HepG2 (cell line): ENCODE data around the gene GPD1. TPM values are rescaled to one million over a fixed set of nuclear protein-coding genes. Genes with fewer than 3 reads are reported as not detected.

ENCODE experiments used
- ELF3 ChIP-seq: IDR thresholded peaks from 2 replicates; pipeline ENCODE4 v1.6.1; 2016; ENCODE audit warnings: missing genetic modification reagents, missing compliant biosample characterization
- FOXP1 ChIP-seq, 2 experiments: fragments of 450-650 bp in 1 of 2; IDR thresholded peaks; 2 replicates each; pipeline ENCODE4 v1.6.1; 2017 to 2018; ENCODE audit warnings: antibody characterized with exemption in 1 of 2
- GATA4 ChIP-seq: sonication (generic); IDR thresholded peaks from 2 replicates; pipeline ENCODE4 v1.6.1; 2016; ENCODE audit warnings: antibody characterized with exemption, low read depth, borderline replicate concordance
- MIER2 ChIP-seq: IDR thresholded peaks from 2 replicates; pipeline ENCODE4 v1.6.1; 2016; ENCODE audit warnings: missing biosample characterization, missing genetic modification reagents
- SPEN ChIP-seq: sonication (generic); formaldehyde crosslinking; IDR thresholded peaks from 2 replicates; pipeline ENCODE4 v1.5.1; 2020; ENCODE audit warnings: low read depth, mild to moderate bottlenecking, missing genetic modification reagents
- SYNCRIP ChIP-seq: fragments of 200-400 bp; formaldehyde crosslinking; IDR thresholded peaks from 2 replicates; pipeline ENCODE4 v1.6.1; 2018; ENCODE audit warnings: mild to moderate bottlenecking, low read depth, low read length; ENCODE audit not compliant: insufficient read depth
- ZFYVE20 ChIP-seq: sonication (generic); formaldehyde crosslinking; IDR thresholded peaks from 2 replicates; pipeline ENCODE4 v1.8.0; 2023; ENCODE audit warnings: low read depth, mild to moderate bottlenecking, moderate library complexity, missing genetic modification reagents, borderline replicate concordance
- ZNF234 ChIP-seq: sonication (generic); formaldehyde crosslinking; conservative IDR thresholded peaks from 2 replicates; pipeline ENCODE4 v1.5.1; 2020; ENCODE audit warnings: mild to moderate bottlenecking, missing genetic modification reagents
- ZNF3 ChIP-seq: IDR thresholded peaks from 2 replicates; pipeline ENCODE4 v1.7.0; 2017; ENCODE audit warnings: inconsistent platforms
- ZNF367 ChIP-seq: sonication (generic); formaldehyde crosslinking; IDR thresholded peaks from 2 replicates; pipeline ENCODE4 v1.4.0; 2020; ENCODE audit warnings: missing genetic modification reagents, borderline replicate concordance
- ZNF567 ChIP-seq: sonication (generic); formaldehyde crosslinking; IDR thresholded peaks from 2 replicates; pipeline ENCODE4 v1.8.1; 2023; ENCODE audit warnings: mild to moderate bottlenecking, missing genetic modification reagents, borderline replicate concordance
- ZNF780A ChIP-seq: sonication (generic); formaldehyde crosslinking; IDR thresholded peaks from 2 replicates; pipeline ENCODE4 v1.8.0; 2022; ENCODE audit warnings: mild to moderate bottlenecking, missing genetic modification reagents, moderate library complexity
- ZNF850 ChIP-seq: sonication (generic); formaldehyde crosslinking; conservative IDR thresholded peaks from 2 replicates; pipeline ENCODE4 v1.9.0; 2021; ENCODE audit warnings: mild to moderate bottlenecking, missing genetic modification reagents
- polyA plus RNA-seq, 8 experiments: library from polyadenylated mRNA; depleted of rRNA in 3 of 8; stranded (reverse) in 7 of 8; unstranded in 1 of 8; fragments of >200 nt; fragmentation: Illumina TruSeq in 4 of 8; extraction: Trizol in 4 of 8; gene quantifications; 2 replicates each; pipeline versions ENCODE4 v1.2.1 to v1.2.3, GENCODE V29; 2011 to 2016; ENCODE audit warnings: low read depth in 4 of 8, missing spikeins in 1 of 8, mixed read lengths in 1 of 8; ENCODE audit not compliant: insufficient read depth in 1 of 8
- total RNA-seq, 5 experiments: library from RNA; depleted of rRNA; stranded (reverse); fragments of >200 nt; fragmentation: Illumina TruSeq; extraction: Trizol; gene quantifications; 2 replicates each; pipeline ENCODE4 v1.2.3, GENCODE V29; 2016; ENCODE audit warnings: low read depth in 1 of 5
- TF ChIP-seq, protein P1 (sequence below), 2 experiments: sonication (generic) in 1 of 2; formaldehyde crosslinking in 1 of 2; IDR thresholded peaks; 2 replicates each; pipeline versions ENCODE4 v1.4.0 to v1.6.1; 2018 to 2020; ENCODE audit warnings: missing genetic modification reagents in 2 of 2, borderline replicate concordance in 1 of 2, low read depth in 1 of 2, mild to moderate bottlenecking in 1 of 2, missing biosample characterization in 1 of 2

The GPD1 gene
- total and polyA plus RNA-seq, 2 of the 13 experiments (the other 11 are each of a cell fraction or from before 2014, with no cell fraction given): 3.7 to 30.6 TPM

DNA sequence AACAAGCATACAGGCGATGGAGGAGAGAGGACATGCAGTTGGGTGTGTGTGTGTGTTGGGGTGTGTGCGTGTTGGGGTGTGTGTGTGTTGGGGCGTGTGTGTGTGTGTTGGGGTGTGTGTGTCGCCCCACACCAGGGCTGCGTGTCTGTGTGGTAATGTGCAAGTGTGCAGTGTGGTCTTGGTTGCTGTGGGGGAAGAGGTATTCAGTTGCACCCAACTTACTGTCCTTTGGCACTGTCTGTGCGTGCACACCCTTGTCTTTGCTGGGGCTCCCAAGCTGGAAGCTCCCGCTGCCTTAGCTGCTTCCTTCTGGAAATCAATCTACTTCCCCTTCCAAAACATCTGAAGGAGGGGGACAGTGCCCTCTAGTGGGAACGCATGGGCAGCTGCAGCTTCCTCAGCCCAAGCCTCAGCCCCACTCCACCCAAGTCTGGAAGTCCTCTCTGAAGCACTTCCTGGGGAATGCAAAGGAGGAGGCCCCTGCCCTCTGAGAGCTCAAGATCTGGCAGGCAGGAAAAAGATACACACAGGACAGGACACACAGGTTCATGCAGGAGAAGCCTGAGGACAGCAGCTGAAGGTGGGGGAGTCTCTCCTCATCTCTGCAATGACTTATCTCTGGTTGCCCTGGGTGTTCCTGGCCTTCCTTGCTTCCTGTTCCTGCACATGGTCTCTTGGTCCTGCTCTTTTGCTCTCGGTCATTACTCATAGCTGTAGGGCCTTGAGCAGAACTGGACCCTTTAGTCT, 33.3 kb upstream of the GPD1 start (continued):
- TF ChIP-seq ZNF567 (CRISPR knock-in tag) (no peak), SYNCRIP (no peak), MIER2 (CRISPR knock-in tag) (no peak), ZNF3 (CRISPR knock-in tag) (no peak), ZNF367 (CRISPR knock-in tag) (no peak), ZFYVE20 (CRISPR knock-in tag) (no peak), ZNF780A (CRISPR knock-in tag) (no peak), ZNF234 (CRISPR knock-in tag) (no peak), ZNF850 (CRISPR knock-in tag) (no peak), FOXP1 (IDR thresholded peaks at IDR 0.05) (no peak), FOXP1 (CRISPR knock-in tag; IDR thresholded peaks at IDR 0.05) (no peak), SPEN (CRISPR knock-in tag) (no peak), GATA4 (no peak), ELF3 (CRISPR knock-in tag) (0 out of 2 replicates have a peak, but pooled peaks have one; percentile 22)
- TF ChIP-seq, protein P1, sequence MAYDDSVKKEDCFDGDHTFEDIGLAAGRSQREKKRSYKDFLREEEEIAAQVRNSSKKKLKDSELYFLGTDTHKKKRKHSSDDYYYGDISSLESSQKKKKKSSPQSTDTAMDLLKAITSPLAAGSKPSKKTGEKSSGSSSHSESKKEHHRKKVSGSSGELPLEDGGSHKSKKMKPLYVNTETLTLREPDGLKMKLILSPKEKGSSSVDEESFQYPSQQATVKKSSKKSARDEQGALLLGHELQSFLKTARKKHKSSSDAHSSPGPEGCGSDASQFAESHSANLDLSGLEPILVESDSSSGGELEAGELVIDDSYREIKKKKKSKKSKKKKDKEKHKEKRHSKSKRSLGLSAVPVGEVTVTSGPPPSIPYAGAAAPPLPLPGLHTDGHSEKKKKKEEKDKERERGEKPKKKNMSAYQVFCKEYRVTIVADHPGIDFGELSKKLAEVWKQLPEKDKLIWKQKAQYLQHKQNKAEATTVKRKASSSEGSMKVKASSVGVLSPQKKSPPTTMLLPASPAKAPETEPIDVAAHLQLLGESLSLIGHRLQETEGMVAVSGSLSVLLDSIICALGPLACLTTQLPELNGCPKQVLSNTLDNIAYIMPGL (CRISPR knock-in tag; IDR thresholded peaks at IDR 0.05; ENCODE audit: borderline replicate concordance in 1 of 2, low read depth in 1 of 2): peak; percentile 18 to 56; a peak in 1 of 4 replicates
